GM21526 (cell line): ENCODE measurements around the gene KIRREL1.
"Not testable (repeated sequence)": the region's sequence is repeated elsewhere in the genome, so short reads cannot be mapped to it uniquely, and the experiment has no call there.

Experiments used
- ATAC-seq: cut with Tn5 transposase; IDR thresholded peaks from one replicate; pipeline ENCODE4 v1.9.1; 2021; ENCODE audit warnings: moderate library complexity; ENCODE audit not compliant: unreplicated experiment, low FRiP score

The KIRREL1 gene

GRCh38 chr1:158124999-158125398 is 131.6 kb downstream of the KIRREL1 start:
- ATAC-seq: peak; percentile 83

GRCh38 chr1:158126425-158126824 is 133.0 kb downstream of the KIRREL1 start:
- ATAC-seq: no peak

- ATAC-seq: not testable (repeated sequence)
These were observed 135.1 kb downstream of the KIRREL1 start for GRCh38 chr1:158128531-158128930.

DNA sequence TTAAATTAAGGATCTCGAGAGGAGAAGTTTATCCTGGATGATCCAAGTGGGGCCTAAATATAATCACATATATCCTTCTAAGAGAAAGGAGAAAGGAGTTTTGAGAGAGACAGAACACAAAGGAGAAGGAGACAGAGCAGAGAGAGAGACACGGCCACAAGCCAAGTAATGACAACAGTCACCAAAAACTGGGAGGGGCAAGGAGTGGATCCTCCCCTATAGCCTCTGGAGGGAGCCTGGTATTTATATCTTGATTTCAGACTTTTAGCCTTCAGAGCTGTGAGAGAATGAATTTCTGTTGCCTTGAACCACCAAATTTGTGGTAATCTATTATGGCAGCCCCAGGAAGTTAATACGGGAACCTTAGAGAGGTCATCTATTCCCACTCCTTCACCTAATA is 137.8 kb downstream of the KIRREL1 start:
- no peak for ATAC-seq

- ATAC-seq: no peak
These were observed 147.3 kb downstream of the KIRREL1 start for GRCh38 chr1:158140764-158141192.

DNA sequence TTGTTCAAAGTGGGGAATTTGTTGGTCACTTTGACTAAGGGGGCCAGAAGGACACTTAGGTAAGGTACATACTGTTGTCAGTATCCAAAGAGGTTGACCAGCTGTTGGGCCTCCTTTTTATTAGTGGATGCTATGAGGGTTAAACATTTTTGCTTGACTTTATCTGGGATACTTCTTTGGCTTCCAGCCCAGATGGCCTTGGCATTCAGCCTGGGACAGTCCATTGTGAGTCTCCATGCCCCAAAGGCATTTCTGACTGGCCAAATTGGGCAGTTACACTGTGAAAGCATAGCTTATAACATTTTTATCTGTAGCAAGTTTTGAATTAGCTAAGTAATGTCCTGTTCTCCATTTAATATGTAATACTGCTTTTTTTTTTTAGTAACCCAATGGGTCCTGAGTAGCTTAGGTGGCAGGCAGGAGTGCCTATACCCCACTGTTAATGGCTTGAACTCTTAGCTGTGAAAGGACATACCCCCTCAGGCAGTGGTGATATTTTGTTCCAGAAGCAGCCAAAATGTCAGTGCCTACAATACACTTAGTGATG is 151.8 kb downstream of the KIRREL1 start:
- no peak for ATAC-seq

DNA sequence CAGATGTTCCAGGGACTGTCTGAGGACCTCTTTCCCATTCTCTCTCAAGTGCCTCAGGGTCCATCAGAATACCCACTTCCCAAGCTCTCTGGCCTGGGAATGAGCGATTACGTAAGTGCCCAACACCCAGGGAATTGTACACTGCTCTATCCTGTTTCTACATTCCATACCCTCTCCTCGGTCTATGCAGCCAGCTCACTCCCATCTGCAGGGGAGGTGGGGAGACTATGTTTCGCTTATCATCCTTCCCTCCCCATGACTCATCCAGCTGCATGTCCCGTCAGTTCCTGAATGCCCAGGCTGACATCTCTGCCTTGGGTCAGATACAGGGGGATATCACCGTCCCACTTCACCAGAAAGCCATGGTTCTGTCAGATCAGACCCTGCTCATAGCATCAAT is 152.7 kb downstream of the KIRREL1 start:
- no peak for ATAC-seq

DNA sequence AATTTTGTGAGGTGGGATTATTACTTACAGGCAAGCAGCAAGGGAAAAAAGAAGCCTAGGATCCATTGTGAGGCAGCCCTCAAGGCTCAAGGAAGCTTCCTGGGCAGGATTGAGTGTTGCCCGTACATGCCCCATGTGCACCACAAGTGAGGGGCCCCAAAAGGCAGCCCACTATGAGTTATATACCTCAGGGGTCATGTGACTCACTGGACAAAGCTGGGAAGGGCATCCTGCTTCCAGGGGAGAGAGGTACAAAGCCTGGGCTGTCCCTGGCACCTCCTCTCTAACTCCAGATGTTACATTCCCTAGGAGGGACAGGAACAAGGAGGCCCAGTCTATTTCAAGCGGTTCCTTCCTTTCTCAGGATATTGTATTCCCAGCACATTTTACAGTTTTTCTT is 153.3 kb downstream of the KIRREL1 start:
- ATAC-seq: no peak

DNA sequence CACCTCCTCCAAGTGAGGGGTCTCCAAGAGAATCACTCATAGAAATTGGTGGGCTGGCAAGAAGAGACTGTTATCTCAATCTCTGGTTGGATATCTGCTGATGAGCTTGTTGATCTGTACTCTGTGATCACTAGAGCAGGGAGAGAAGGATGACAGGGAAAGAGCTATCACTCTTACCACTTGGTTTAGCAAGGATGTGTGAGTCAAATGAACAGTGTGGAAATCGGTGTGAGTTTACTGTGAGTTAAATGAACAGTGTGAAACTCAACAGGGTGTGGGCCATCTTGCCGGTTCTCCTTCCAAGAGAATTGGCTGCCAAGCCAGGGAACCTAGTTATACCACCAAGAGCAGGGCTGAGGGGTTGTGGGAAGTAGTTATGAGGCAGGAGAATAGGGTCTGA is 154.0 kb downstream of the KIRREL1 start:
- ATAC-seq: no peak

DNA sequence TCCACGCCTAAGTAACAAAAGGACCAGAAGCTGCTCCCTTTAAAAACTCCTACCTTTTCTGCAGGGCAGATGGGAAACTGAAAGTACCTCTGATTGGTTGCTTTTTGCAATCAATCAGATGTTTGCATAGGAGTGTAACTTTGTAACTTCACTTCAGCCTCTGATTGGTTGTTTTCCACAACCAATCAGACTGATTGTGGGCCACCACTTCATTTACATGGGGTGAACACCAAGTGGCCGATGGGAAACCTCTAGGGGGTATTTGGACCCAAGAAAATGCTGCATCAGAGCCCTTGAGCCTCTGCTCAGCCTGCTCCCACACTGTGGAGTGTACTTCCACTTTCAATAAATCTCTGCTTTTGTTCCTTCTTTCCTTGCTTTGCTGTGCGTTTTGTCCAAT is 154.4 kb downstream of the KIRREL1 start:
- no peak for ATAC-seq

DNA sequence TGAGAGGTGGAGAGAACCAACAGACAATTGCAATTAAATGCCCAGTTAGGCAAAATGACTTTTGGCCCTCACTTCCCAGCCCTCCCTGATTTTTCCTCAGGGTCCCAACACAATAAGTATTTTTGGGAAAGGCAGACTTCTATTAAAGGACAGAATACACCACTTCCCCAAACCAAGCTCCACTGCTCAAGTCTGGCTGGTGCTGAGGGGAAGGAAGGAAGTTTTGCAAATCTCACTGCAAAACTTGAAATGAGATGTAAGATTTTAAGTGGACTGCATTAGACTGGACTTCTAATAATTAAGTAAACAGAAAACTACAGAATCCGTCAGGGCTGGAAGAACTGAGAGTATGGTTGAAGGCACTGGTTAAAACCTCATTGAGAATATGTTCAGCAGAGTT is 155.0 kb downstream of the KIRREL1 start:
- ATAC-seq: no peak

DNA sequence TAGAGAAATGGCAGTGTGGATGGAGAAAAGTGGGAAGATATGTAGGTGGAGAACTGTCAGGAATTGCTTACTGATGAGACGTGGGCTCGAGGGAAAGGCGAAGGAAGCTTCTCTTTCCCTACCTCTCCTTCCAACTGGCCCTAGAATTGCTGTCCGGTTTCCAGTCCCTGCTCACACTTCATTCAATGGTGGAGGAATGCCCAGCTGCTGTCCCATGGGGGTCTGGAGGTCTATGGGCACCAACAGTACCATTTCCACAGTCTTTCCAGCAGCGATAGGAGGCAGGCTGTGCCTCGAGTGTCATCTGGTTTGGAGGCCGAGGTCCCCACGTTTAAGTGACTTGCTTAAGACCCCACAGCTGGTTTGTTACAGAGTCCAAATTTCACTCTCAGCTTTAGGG is 155.7 kb downstream of the KIRREL1 start:
- no peak for ATAC-seq
